Thoracic aorta (tissue), 2 donors: ENCODE measurements around the gene ADGRA3. TPM values are rescaled to one million over a fixed set of nuclear protein-coding genes. Genes with fewer than 3 reads are reported as not detected.

Experiments
- ATAC-seq: fragments of 150-250 bp; one replicate; pipeline ENCODE4 v1.8.0; 2017; ENCODE audit warnings: low read depth; ENCODE audit not compliant: insufficient number of reproducible peaks, low FRiP score
- DNase-seq: peaks from one replicate; pipeline ENCODE4 v3.0.0-alpha.2; 2020; ENCODE audit warnings: low spot score
- H3K27ac ChIP-seq, 2 donors: fragments of 200-600 bp; sonication (generic); 1 replicate in 1 of 2; 2 replicates in 1 of 2; pipeline ENCODE4 v1.5.1; 2016; ENCODE audit warnings: mild to moderate bottlenecking in 2 of 2, moderate library complexity in 2 of 2
- H3K27me3 ChIP-seq: fragments of 200-600 bp; sonication (generic); replicated peaks from 2 replicates; pipeline ENCODE4 v1.6.0; 2016; ENCODE audit warnings: mild to moderate bottlenecking; ENCODE audit not compliant: insufficient read depth
- H3K36me3 ChIP-seq: fragments of 200-600 bp; sonication (generic); one replicate; pipeline ENCODE4 v1.5.1; 2016
- H3K4me1 ChIP-seq, 2 donors: fragments of 200-600 bp; sonication (generic); 1 replicate in 1 of 2; 2 replicates in 1 of 2; pipeline versions ENCODE4 v1.5.1 to v1.6.0; 2016; ENCODE audit warnings: low read depth in 2 of 2, mild to moderate bottlenecking in 1 of 2; ENCODE audit not compliant: control insufficient read depth in 1 of 2
- H3K4me3 ChIP-seq: fragments of 200-600 bp; sonication (generic); 2 replicates; pipeline ENCODE4 v1.5.1; 2016; ENCODE audit warnings: mild to moderate bottlenecking
- H3K9me3 ChIP-seq: fragments of 200-600 bp; sonication (generic); 2 replicates; pipeline ENCODE4 v1.5.1; 2016
- total RNA-seq, 2 donors: library from RNA; depleted of rRNA; stranded (reverse); fragments of >200 nt; gene quantifications; one replicate each; pipeline versions ENCODE4 v1.1.0 to v1.2.3, GENCODE V29; 2016
- TF ChIP-seq, protein P1 (sequence below): fragments of 200-600 bp; sonication (generic); IDR thresholded peaks from one replicate; pipeline ENCODE4 v1.5.1; 2019; ENCODE audit warnings: antibody characterized with exemption

ADGRA3 gene
- total RNA-seq, 2 donors from 2014 or later, result 15.7 to 43.6 TPM

DNA sequence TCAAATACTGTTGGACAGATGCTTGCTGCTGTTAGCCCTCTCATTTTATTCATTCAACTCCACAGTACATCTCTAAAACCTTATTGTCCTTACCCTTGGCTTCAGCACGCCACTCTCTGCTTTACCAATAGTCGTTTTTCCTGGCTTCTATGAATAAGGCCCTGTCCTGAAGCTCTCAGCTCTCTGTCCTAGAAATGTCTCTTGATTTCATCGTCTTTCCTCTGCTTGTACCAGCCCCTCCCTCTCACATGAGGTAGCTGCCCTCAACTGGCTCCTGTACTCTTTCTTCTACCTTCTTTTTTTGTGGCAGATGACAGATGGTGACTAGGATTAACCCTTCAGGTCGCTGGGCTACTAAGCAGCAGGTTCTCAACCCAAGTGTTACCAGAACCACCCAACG is 11.4 kb downstream of the ADGRA3 start:
- TF ChIP-seq, protein P1, sequence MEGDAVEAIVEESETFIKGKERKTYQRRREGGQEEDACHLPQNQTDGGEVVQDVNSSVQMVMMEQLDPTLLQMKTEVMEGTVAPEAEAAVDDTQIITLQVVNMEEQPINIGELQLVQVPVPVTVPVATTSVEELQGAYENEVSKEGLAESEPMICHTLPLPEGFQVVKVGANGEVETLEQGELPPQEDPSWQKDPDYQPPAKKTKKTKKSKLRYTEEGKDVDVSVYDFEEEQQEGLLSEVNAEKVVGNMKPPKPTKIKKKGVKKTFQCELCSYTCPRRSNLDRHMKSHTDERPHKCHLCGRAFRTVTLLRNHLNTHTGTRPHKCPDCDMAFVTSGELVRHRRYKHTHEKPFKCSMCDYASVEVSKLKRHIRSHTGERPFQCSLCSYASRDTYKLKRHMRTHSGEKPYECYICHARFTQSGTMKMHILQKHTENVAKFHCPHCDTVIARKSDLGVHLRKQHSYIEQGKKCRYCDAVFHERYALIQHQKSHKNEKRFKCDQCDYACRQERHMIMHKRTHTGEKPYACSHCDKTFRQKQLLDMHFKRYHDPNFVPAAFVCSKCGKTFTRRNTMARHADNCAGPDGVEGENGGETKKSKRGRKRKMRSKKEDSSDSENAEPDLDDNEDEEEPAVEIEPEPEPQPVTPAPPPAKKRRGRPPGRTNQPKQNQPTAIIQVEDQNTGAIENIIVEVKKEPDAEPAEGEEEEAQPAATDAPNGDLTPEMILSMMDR, result no peak
- no peaks in the 10 kb centered on the region for H3K9me3 ChIP-seq
- H3K27me3 ChIP-seq, result no peaks in the 10 kb centered on the region
- H3K27ac ChIP-seq, result no peak overlapping the region
- H3K4me3 ChIP-seq, result no peak overlapping the region
- peaks cover 0 to 3% of the 10 kb centered on the region in 2 donors for H3K4me1 ChIP-seq
- ATAC-seq (no peak), DNase-seq (no peak)
- H3K36me3 ChIP-seq, result no peaks in the 10 kb centered on the region

DNA sequence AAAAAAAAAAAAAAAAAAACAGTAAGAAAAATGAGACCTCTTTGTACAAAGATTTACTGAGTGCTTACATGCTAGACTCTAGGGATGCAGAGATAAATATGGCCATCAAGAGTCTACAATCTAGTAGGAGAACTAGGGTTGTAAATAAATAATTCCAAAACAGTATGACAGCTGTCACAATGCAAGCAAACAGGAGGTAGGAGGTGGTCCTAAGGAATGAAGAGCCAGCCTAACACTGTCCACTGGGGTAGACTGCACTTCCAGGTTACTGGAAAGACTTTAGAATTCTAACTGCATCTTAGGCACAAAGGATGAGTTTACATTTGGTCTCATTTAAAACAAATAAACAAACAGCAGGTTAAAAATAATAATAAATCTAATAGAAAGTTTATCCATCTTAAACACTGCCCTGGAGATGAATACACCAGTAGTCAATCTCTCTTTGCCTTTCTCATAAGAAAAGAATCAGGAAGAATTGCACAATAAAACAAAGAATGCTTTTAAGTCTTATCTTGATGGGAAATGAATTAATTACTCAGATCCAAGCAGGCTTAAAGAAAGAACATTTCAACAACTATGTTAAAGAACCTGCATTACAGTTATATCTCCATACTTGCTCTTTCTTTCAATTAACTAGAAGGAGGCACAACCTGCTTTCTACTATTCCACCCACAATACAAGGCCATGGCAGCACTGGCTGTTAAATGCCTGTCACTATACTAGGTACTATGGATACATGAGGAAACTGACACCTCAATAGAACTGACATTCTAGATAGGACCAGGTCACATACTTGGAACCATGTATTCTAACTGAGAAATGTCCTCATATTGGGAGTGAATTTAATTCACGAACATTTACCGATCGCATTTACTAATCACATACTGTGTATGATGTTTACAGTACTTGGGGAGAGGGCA is 12.7 kb downstream of the ADGRA3 start:
- TF ChIP-seq, protein P1, result no peak
- no peak for DNase-seq

DNA sequence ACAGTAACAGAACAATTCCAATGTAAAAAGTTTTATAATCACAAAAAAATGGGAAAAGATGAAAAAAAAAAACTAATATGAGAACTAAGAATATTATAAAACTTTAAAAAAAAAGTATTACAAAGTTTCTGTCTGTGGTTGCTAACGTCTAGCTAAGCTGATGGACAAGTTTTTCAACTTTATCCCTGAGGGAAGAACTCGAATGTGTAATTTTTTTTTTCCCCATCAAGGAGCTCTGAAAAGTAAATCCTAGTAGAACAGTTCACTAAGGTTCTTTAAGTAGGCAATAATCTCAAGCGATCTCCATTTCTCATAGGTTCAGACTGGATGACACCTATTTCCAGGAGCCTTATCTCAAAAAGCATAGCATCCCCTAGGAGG is 14.2 kb downstream of the ADGRA3 start:
- DNase-seq (no peak), ATAC-seq (no peak)
- H3K27ac ChIP-seq, result no peak overlapping the region
- no peak overlapping the region for H3K4me3 ChIP-seq
- no peaks in the 10 kb centered on the region for H3K36me3 ChIP-seq
- H3K27me3 ChIP-seq, result no peaks in the 10 kb centered on the region
- TF ChIP-seq, protein P1, result no peak
- H3K9me3 ChIP-seq, result no peaks in the 10 kb centered on the region
- peaks cover 0 to 3% of the 10 kb centered on the region in 2 donors for H3K4me1 ChIP-seq

More for the DNA sequence above, 12.7 kb downstream of the ADGRA3 start:
- peaks cover 0 to 3% of the 10 kb centered on the region in 2 donors for H3K4me1 ChIP-seq
- H3K27ac ChIP-seq, result no peak overlapping the region
- no peak overlapping the region for H3K4me3 ChIP-seq
- H3K36me3 ChIP-seq, result no peaks in the 10 kb centered on the region
- ATAC-seq, result no peak
- H3K27me3 ChIP-seq, result no peaks in the 10 kb centered on the region
- H3K9me3 ChIP-seq, result no peaks in the 10 kb centered on the region

DNA sequence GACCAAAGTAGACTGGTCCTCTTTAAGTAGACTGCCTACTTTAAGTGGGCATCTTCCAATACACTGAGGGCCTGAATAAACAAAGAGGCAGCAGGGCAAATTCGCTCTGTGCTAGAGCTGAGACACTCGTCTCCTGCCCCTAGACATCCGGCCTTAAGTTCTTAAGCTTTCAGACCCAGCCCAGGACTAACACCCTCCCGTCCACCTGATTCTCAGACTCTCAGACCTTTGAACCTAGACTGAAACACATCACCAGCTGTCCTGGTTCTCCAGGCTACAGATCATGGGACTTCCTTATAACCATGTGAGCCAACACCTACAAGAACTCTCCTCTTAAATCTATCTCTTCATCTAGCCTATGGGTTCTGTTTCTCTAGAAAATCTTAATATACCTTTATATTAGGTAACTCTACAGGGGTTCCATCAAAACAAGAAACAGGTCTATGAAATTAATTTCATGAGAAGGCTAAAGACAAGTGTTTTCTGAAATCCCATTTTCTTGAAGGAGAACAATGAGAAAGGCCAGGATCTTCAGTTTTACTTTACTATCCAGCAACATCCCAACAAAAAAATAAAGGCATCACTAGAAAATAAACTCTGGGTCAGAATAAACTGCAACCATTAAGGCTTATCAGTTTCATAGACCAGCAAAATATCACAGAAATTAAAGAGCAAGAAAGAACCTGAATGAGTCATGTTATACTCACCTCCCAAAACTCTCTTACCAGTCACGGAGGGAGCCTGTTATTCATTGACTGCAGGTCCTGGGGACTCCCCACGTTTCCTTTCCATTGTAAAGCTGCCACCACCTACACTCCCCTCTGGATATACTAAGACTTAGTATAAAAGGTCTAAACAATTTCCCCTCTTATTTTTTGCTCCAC is 14.8 kb downstream of the ADGRA3 start:
- H3K27me3 ChIP-seq, result no peaks in the 10 kb centered on the region
- no peaks in the 10 kb centered on the region for H3K36me3 ChIP-seq
- H3K4me1 ChIP-seq, result peaks cover 0 to 3% of the 10 kb centered on the region in 2 donors
- ATAC-seq (no peak), DNase-seq (no peak)
- no peaks in the 10 kb centered on the region for H3K9me3 ChIP-seq
- TF ChIP-seq, protein P1, result no peak
- H3K4me3 ChIP-seq, result no peak overlapping the region
- H3K27ac ChIP-seq, result no peak overlapping the region

DNA sequence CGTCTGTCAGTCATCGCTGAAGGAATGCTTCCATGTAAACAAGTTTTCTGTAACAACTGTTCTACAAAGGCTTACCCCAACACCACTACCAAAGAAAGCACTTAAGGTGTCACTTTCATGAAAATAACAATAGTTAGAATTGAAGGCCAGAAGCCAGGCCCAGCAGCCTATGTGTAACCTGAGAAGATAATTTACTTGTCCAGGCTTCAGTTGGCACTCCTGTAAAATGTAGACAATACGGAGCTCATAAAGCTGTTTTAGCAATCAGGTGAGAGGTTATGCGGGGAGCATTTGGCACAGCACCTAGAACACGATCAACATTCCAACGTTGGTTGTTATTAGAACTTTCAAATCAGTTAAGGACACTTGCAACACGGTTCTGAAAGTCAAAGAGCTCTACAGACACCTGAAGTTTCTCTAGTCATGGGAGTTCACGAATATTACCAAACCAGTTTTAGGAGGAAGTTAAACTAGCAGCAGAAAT is 15.7 kb downstream of the ADGRA3 start:
- H3K4me3 ChIP-seq, result no peak overlapping the region
- no peaks in the 10 kb centered on the region for H3K36me3 ChIP-seq
- H3K4me1 ChIP-seq, result peaks cover 0 to 3% of the 10 kb centered on the region in 2 donors
- DNase-seq (no peak), ATAC-seq (no peak)
- H3K9me3 ChIP-seq, result no peaks in the 10 kb centered on the region
- no peaks in the 10 kb centered on the region for H3K27me3 ChIP-seq
- TF ChIP-seq, protein P1, result no peak
- no peak overlapping the region for H3K27ac ChIP-seq
